Glutamatergic neuron (in vitro differentiated cells): ENCODE data around the gene ELOVL6. TPM values are rescaled to one million over a fixed set of nuclear protein-coding genes. Genes with fewer than 3 reads are reported as not detected.

Source experiments
- DNase-seq: peaks from one replicate; pipeline ENCODE4 v3.0.0; 2022
- H3K27ac Mint-ChIP-seq: one replicate; pipeline ENCODE4 v1.8.0; 2020; ENCODE audit warnings: mild to moderate bottlenecking, mixed read lengths, inconsistent platforms; ENCODE audit not compliant: unreplicated experiment
- H3K27me3 Mint-ChIP-seq: one replicate; pipeline ENCODE4 v1.8.0; 2020; ENCODE audit warnings: mild to moderate bottlenecking, moderate library complexity, mixed read lengths, inconsistent platforms; ENCODE audit not compliant: unreplicated experiment
- H3K36me3 Mint-ChIP-seq: one replicate; pipeline ENCODE4 v1.8.0; 2020; ENCODE audit warnings: mild to moderate bottlenecking, mixed read lengths, inconsistent platforms; ENCODE audit not compliant: unreplicated experiment
- H3K4me1 Mint-ChIP-seq: one replicate; pipeline ENCODE4 v1.8.0; 2020; ENCODE audit warnings: mild to moderate bottlenecking, low read depth, mixed read lengths, inconsistent platforms; ENCODE audit not compliant: unreplicated experiment
- H3K4me3 Mint-ChIP-seq: one replicate; pipeline ENCODE4 v1.8.0; 2020; ENCODE audit warnings: mild to moderate bottlenecking, mixed read lengths, inconsistent platforms; ENCODE audit not compliant: unreplicated experiment
- H3K9me3 Mint-ChIP-seq: one replicate; pipeline ENCODE4 v1.8.0; 2020; ENCODE audit warnings: mild to moderate bottlenecking, moderate library complexity, mixed read lengths, inconsistent platforms; ENCODE audit not compliant: unreplicated experiment
- total RNA-seq: library from RNA; stranded (reverse); fragmentation: NEBNext Ultra II Directional; extraction: Animal tissue kit (Norgen Biotek cat#: 25700); gene quantifications from one replicate; pipeline ENCODE4 v1.2.1, GENCODE V29; 2021; ENCODE audit not compliant: unreplicated experiment
- TF ChIP-seq, protein P1 (sequence below): fragments of 200-600 bp; sonication (generic); IDR thresholded peaks from one replicate; pipeline ENCODE4 v1.5.0; 2021; ENCODE audit not compliant: partially characterized antibody, unreplicated experiment

Gene ELOVL6
- total RNA-seq, 1 donor from 2014 or later: 60.1 TPM

DNA sequence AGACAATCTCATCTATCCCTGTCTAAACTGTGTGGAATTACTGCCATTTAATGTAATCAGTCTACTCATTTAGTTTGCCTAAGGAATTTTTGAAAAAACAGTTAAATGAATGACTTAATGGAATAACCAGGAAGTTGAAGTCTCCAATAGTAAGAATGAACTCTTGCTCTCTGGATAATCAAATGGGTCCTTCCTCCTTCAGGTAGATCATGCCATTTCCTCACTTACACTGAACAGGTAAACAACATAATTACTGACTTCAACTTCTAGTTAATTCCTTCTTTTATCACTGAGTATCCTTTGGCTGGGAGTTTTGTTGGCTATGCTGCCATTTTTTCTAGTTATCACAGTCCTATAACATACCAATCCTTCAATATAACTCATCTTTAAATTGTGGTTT, 56.0 kb downstream of the ELOVL6 start:
- Mint-ChIP-seq H3K9me3 (peaks cover 1% of the 10 kb centered on the region), H3K4me1 (peaks cover 6% of the 10 kb centered on the region), H3K27me3 (no peaks in the 10 kb centered on the region), H3K27ac (no peak overlapping the region), H3K36me3 (peaks cover 10% of the 10 kb centered on the region), H3K4me3 (no peak overlapping the region)
- TF ChIP-seq, protein P1, sequence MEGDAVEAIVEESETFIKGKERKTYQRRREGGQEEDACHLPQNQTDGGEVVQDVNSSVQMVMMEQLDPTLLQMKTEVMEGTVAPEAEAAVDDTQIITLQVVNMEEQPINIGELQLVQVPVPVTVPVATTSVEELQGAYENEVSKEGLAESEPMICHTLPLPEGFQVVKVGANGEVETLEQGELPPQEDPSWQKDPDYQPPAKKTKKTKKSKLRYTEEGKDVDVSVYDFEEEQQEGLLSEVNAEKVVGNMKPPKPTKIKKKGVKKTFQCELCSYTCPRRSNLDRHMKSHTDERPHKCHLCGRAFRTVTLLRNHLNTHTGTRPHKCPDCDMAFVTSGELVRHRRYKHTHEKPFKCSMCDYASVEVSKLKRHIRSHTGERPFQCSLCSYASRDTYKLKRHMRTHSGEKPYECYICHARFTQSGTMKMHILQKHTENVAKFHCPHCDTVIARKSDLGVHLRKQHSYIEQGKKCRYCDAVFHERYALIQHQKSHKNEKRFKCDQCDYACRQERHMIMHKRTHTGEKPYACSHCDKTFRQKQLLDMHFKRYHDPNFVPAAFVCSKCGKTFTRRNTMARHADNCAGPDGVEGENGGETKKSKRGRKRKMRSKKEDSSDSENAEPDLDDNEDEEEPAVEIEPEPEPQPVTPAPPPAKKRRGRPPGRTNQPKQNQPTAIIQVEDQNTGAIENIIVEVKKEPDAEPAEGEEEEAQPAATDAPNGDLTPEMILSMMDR: no peak
- DNase-seq: no peak

DNA sequence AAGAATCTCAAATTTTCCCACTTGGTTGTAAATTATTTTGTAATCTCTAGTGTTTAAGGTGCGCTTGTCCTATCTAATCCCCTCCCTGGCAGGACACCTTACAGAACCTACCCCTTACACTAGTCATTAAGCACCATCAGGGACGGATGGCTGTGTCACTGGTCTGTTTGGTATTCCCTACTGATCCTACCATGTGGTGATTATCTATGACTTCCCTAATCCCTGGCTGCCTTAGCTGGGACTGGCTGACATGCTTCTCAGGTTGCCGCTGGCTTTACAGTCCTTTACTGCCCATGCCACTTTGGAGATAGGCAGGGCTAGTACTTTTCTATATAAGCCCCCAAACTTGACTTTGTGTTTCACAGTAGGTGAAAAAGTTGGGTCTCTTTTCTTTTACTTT, 58.6 kb downstream of the ELOVL6 start:
- TF ChIP-seq, protein P1: no peak
- Mint-ChIP-seq H3K36me3 (no peaks in the 10 kb centered on the region), H3K4me1 (peaks cover 6% of the 10 kb centered on the region), H3K27me3 (no peaks in the 10 kb centered on the region), H3K9me3 (no peaks in the 10 kb centered on the region), H3K27ac (no peak overlapping the region), H3K4me3 (no peak overlapping the region)
- no peak for DNase-seq

DNA sequence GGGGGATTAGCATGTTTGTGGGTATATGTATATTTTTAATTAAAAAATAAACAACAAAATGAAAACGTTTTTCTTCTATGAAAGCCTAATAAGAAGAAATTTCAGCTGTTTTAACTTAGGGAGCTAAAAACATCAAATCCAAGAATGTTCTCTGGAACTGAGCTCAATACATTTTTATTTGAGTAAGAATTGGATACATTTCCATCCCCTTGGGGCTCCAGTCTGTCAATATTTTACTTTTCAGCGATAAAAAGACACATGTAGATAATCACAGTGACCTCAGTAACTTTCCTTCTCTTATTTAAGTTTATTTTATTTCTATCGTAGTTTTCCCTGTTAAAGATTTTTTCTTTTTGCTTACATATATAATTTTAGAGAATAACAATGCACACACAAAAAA, 59.3 kb downstream of the ELOVL6 start:
- no peaks in the 10 kb centered on the region for H3K27me3 Mint-ChIP-seq
- no peaks in the 10 kb centered on the region for H3K9me3 Mint-ChIP-seq
- no peak for DNase-seq
- peaks cover 6% of the 10 kb centered on the region for H3K4me1 Mint-ChIP-seq
- no peak overlapping the region for H3K27ac Mint-ChIP-seq
- H3K4me3 Mint-ChIP-seq: no peak overlapping the region
- TF ChIP-seq, protein P1: no peak
- H3K36me3 Mint-ChIP-seq: no peaks in the 10 kb centered on the region

DNA sequence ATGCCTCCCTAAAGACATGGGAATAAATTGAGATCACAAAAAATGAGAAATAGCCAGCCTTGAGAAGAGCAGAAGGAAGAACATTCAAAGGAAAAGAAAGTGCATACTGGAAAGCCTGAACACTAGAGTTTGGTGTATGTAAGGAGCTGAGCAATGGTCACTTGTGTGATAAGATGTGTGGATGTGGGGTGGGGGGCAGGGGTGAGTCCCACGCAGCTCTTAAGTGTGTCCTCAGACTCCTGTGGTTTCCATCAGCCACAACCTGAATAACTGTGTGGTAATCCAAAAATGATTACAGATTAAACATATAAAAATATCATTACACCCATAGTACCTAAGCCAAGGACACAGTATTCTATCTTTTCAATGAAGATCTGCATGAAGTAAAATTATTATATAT, 59.9 kb downstream of the ELOVL6 start:
- TF ChIP-seq, protein P1: no peak
- Mint-ChIP-seq H3K4me1 (peaks cover 6% of the 10 kb centered on the region), H3K27ac (no peak overlapping the region), H3K27me3 (no peaks in the 10 kb centered on the region), H3K36me3 (no peaks in the 10 kb centered on the region), H3K4me3 (no peak overlapping the region), H3K9me3 (no peaks in the 10 kb centered on the region)
- DNase-seq: no peak

GRCh38 chr4:110137829-110138228, 60.6 kb downstream of the ELOVL6 start:
- Mint-ChIP-seq H3K27ac (no peak overlapping the region), H3K9me3 (no peaks in the 10 kb centered on the region), H3K4me1 (peaks cover 6% of the 10 kb centered on the region), H3K27me3 (no peaks in the 10 kb centered on the region), H3K4me3 (no peak overlapping the region), H3K36me3 (no peaks in the 10 kb centered on the region)
- TF ChIP-seq, protein P1: no peak
- no peak for DNase-seq
